PC-9 (cell line): ENCODE measurements around the gene STK39.

Experiments used
- EZH2 ChIP-seq: fragments of 200-600 bp; sonication (generic); IDR thresholded peaks from 2 replicates; pipeline ENCODE4 v1.8.0; 2017; ENCODE audit warnings: antibody characterized with exemption, low read depth
- TF ChIP-seq, protein P1 (sequence below): fragments of 200-600 bp; sonication (generic); conservative IDR thresholded peaks from 2 replicates; pipeline ENCODE4 v1.6.1; 2017; ENCODE audit warnings: mixed run types, antibody characterized with exemption, mild to moderate bottlenecking, moderate library complexity

- TF ChIP-seq, protein P1, sequence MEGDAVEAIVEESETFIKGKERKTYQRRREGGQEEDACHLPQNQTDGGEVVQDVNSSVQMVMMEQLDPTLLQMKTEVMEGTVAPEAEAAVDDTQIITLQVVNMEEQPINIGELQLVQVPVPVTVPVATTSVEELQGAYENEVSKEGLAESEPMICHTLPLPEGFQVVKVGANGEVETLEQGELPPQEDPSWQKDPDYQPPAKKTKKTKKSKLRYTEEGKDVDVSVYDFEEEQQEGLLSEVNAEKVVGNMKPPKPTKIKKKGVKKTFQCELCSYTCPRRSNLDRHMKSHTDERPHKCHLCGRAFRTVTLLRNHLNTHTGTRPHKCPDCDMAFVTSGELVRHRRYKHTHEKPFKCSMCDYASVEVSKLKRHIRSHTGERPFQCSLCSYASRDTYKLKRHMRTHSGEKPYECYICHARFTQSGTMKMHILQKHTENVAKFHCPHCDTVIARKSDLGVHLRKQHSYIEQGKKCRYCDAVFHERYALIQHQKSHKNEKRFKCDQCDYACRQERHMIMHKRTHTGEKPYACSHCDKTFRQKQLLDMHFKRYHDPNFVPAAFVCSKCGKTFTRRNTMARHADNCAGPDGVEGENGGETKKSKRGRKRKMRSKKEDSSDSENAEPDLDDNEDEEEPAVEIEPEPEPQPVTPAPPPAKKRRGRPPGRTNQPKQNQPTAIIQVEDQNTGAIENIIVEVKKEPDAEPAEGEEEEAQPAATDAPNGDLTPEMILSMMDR, result no peak
- TF ChIP-seq EZH2, result no peak
Observed at GRCh38 chr2:168072626-168073303, 174.6 kb downstream of the STK39 start.
